HuH-7 (cell line): ENCODE data around the gene RFX6.

Experiments
- DNase-seq: peaks from one replicate; pipeline ENCODE4 v3.0.0; 2011; ENCODE audit warnings: low spot score

Gene RFX6

DNA sequence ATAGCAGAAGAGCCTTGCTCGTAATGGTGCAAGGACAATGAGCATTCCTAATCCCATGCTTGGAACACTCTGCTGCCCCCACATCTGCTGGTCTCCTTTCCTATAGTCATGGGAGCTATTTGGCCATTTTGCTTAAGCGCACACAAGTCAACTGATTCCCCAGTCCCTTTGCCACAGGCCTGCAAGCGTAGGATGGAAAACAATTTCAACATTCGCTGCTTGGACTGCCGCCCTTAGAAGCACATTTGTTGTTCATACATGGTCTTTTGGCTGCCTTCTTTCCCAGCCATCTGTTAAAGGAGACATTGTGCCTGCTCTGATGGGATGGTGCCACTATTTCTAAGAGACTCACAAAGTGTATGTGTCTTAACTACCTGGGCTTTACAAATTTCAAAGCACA is 96.9 kb downstream of the RFX6 start:
- no peak for DNase-seq

DNA sequence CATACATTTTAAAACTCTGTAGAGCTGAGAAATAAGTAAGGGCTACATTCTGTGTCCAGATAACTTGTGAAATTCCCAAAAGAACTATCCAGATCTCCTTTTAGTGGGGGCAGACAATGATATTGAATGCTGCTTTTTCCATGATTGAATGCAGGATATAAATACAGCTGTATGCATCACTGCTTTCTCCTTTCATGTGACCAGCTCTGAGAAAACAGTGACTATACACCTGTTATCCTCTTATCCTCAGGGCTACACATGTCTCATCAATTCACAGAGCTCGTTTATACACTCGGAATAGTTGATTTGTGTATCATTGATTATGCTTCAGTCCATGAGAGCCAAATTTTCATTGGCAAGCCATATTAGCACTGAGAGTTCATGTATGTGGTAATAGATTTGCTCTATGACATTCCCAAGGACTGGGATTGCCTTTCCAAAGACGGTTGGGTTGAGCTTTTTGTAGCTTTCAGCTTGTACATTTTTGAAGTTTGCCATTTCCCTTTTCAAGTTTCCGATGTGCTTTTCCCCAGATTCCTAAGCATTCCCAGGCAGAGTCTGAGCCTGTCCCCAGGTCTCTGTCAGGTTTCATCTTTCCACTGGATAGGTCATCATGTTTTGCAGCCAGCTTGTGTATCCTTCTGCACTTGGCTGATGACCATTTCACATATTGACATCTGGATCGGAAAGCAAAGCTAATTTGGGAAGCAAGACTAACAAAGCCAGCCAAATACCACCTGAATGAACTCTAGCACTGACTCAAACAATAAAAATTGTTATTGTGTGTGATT is 97.7 kb downstream of the RFX6 start:
- DNase-seq: no peak

DNA sequence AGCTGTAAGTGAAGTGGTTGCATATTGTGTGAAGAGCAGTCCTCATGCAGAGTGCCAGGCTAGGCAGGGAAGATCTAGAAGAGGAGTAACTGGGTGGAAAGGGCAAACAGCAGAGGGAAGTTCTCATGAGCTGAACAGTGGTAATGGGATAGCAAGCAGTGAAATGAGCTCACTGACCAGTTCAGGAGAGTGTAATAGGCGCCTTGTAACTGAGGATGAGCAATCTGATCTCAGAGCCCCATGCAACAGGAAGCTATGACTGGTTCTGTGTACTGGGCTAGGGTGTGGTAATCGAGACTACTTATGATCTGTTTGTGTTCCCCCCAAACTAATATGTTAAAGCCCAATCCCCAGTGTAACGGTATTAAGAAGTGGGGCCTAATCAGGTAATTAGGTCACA is 98.6 kb downstream of the RFX6 start:
- no peak for DNase-seq

DNA sequence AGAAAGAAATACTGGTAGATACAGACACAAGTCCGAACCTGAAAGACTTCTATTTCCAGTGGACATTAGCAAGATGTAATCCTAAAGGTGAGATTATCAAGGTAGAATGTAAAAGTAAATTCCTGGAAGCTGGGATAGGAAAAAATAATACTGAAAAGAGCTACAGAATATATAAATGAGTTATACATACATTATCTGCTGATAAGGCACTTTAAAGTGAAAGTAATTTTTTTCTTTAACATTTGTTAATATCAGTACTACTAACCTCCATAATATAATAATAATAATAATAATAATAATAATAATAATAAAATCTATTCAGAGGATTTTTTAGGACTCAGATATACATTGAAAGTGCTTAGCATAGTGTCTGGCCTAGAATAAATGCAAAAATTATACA is 102.5 kb downstream of the RFX6 start:
- DNase-seq: no peak
